T-helper 9 cell (primary cell): Measurements from ENCODE around the gene ALPK1.
"Not testable (repeated sequence)": the region's sequence is repeated elsewhere in the genome, so short reads cannot be mapped to it uniquely, and the experiment has no call there.

Experiments
- DNase-seq: peaks from one replicate; pipeline ENCODE4 v3.0.0-alpha.2; 2020
- total RNA-seq, 2 donors: gene quantifications; one replicate each; lab custom pipeline; 2026; lab: John Stamatoyannopoulos, UW

The ALPK1 gene
- total RNA-seq, result 12.1 to 18.0 reads per million in 2 donors

- DNase-seq, result no peak
Observed at GRCh38 chr4:112296949-112297880, at the start of gene ALPK1. Gene ALPK1 (plus strand): TSS chr4:112297369.

- no peak for DNase-seq
Observed at GRCh38 chr4:112251019-112251643, 46.0 kb upstream of the ALPK1 start.

- no peak for DNase-seq
Observed at GRCh38 chr4:112252234-112252633, 44.9 kb upstream of the ALPK1 start.

- DNase-seq, result no peak
Observed at GRCh38 chr4:112253382-112254000, 43.7 kb upstream of the ALPK1 start.

- DNase-seq, result no peak
Observed at GRCh38 chr4:112257098-112257497, 40.1 kb upstream of the ALPK1 start.

- DNase-seq, result no peak
Observed at GRCh38 chr4:112266823-112267222, 30.3 kb upstream of the ALPK1 start.

- DNase-seq, result no peak
Observed at GRCh38 chr4:112270051-112270450, 27.1 kb upstream of the ALPK1 start.

- no peak for DNase-seq
Observed at GRCh38 chr4:112270640-112271421, 26.3 kb upstream of the ALPK1 start.

GRCh38 chr4:112272292-112272691 is 24.9 kb upstream of the ALPK1 start:
- no peak for DNase-seq

- no peak for DNase-seq
Observed at GRCh38 chr4:112274959-112275358, 22.2 kb upstream of the ALPK1 start.

- DNase-seq, result no peak
Observed at GRCh38 chr4:112276113-112276512, 21.1 kb upstream of the ALPK1 start.

- no peak for DNase-seq
Observed at GRCh38 chr4:112277220-112277619, 19.9 kb upstream of the ALPK1 start.

- DNase-seq, result no peak
Observed at GRCh38 chr4:112277705-112278448, 19.3 kb upstream of the ALPK1 start.

- DNase-seq, result no peak
Observed at GRCh38 chr4:112279025-112279881, 17.9 kb upstream of the ALPK1 start.

- no peak for DNase-seq
Observed at GRCh38 chr4:112279882-112280315, 17.3 kb upstream of the ALPK1 start.

- DNase-seq, result no peak
Observed at GRCh38 chr4:112280386-112281056, 16.6 kb upstream of the ALPK1 start.

GRCh38 chr4:112281895-112282398 is 15.2 kb upstream of the ALPK1 start:
- DNase-seq, result not testable (repeated sequence)

- DNase-seq, result no peak
Observed at GRCh38 chr4:112282860-112283667, 14.1 kb upstream of the ALPK1 start.

GRCh38 chr4:112284166-112284565 is 13.0 kb upstream of the ALPK1 start:
- no peak for DNase-seq
